Measurements from ENCODE around the gene TCTN1. TPM values are rescaled to one million over a fixed set of nuclear protein-coding genes. Genes with fewer than 3 reads are reported as not detected.

Gene TCTN1
- total RNA-seq: 6.0 and 12.1 TPM in 2 replicates

DNA sequence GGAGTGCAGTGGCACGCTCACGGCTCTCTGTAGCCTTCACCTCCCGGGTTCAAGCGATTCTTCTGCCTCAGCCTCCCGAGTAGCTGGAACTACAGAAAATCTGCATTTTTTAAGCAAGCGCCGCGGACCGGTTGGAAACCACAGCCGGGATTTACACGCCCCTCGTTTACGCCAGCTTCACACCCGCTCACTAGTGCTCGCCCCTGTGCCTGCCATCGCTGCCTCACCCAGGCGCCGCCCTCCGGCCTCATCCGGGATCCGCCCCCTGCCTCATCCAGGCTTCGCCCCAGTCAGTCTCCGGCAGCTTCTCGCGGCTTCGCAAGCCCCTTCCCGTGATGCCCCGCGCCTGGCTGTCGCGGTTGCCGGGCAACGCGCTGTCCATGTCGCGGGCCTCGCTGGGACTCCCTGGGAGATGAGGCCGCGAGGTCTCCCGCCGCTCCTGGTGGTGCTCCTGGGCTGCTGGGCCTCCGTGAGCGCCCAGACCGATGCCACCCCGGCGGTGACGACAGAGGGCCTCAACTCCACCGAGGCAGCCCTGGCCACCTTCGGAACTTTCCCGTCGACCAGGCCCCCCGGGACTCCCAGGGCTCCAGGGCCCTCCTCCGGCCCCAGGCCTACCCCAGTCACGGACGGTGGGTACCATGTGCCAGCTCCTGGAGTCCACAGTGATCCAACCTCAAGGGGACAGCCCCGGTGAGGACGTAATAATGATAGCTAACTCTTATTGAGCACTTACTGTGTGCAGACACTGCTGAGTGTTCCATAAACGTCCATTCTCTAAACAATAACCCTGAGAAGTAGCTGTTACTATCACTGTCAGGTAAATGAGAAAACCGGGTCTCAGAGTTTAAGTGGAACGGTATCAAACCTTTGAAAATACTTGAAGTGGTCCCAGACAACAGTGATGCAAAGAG lies at the start of gene TCTN1:
Gene TCTN1 (plus strand): TSS at position 359 of the 914 bp plus-strand sequence. CDS start 54 bp downstream, at position 413.

DNA sequence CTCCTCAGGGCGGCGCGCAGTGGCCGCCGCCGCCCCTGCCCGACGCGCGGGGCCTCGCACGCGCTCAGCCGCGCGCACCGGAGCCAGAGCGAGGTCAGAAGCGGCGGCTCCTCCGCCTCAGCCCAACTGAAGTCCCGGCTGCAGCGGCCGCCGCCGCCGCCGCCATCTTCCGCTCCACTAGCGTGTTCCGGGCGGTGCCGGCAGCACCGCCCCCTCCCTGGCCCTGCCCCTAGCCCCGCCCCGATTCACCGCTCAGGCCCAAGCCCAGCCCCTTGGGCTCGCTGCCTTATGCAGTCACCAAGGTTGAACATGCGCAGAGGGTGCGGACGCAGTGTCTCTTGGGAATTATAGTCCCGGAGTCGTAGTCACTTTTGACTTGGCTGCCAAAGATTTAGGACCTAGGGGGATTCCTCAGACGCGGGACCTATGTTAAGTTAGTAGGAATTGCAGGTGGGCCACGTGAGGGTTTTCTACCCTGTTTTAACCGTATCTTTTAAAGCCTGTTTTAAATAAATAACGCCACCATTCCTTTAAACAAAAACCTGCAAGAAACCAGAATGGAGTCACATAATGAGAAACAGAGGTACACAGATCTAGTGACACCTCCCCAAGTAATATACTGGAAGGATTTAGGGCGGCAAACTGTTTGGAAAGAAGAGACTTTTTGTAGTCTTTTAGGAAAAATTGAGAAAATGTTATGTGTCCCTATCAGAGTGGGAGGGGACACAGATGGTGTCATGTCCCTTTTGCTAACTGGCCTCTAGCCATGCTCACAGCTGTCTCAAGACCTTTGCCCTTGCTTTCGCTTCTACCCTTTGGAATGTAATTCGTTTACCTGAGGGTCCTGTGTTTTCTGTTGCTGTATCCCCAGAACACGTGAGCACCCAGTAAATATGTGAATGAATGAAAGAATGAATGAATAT lies 30.5 kb upstream of the TCTN1 start, which contains the start of gene PPTC7:
Gene PPTC7 (minus strand): TSS at position 182 of the 923 bp plus-strand sequence. CDS start 287 bp downstream, outside the sequence.

DNA sequence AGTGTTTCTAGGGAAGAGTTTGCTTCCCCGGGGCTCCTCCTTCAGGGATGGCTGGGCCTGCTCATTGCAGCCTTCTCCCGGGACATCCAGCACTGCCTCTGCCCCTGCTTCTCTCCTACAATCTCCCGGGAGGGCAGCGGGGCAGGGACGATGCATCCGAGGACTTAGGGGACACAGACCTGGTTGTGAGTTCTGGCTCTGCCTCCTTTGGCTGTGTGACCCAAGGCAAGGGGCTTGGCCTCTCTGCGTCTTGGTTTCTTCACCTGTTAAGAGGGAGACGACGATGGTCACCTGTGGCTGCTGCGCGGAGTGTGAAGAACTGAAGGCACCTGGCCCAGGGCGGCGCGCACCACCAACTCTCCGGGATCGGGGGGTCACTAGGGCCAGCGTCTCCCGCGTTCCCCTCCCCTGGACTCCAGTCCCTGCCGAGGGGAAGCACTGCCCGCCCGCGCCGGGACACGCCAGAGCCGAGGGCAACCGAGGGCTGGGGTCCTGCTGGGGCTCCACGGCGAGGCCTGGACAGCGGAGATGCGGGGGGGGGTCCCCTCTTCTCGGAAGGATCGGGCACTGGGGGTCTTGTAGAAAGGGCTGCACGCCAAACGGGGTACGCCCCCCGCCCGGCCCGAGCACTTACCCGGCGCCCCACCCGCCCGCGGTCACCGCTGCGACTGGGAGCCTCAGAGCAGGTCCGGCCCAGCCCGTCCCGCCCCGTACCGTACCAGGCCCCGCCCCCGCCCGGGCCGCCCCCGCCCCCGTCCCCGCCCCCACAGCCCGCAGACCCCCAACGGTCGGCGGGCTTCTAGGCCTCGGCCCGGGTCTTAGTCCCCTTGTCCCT lies 74.7 kb downstream of the TCTN1 start, which contains the start of gene HVCN1:
Gene HVCN1 (minus strand): TSS at position 670 of the 835 bp plus-strand sequence. CDS start 5,870 bp downstream, outside the sequence.

Other genes with a start within 250 kb of the TCTN1 start
- 35.8 and 75.0 TPM in 2 replicates for gene ANAPC7, start 210.4 kb upstream of the TCTN1 start, total RNA-seq
- 170 and 185 TPM in 2 replicates for gene ARPC3, start 163.8 kb upstream of the TCTN1 start, total RNA-seq
- 15.2 and 21.4 TPM in 2 replicates for gene GPN3, start 145.9 kb upstream of the TCTN1 start, total RNA-seq
- gene FAM216A, start 145.3 kb upstream of the TCTN1 start, total RNA-seq: 6.8 and 10.9 TPM in 2 replicates
- gene VPS29, start 112.0 kb upstream of the TCTN1 start, total RNA-seq: 60.9 and 71.2 TPM in 2 replicates
- 0.16 and 0.25 TPM in 2 replicates for gene RAD9B, start 111.8 kb upstream of the TCTN1 start, total RNA-seq
- gene PPTC7, start 30.8 kb upstream of the TCTN1 start, total RNA-seq: 6.0 and 15.5 TPM in 2 replicates
- gene HVCN1, start 75.0 kb downstream of the TCTN1 start, total RNA-seq: 1.3 and 5.0 TPM in 2 replicates
- gene PPP1CC, start 128.8 kb downstream of the TCTN1 start, total RNA-seq: 69.5 and 74.1 TPM in 2 replicates
- not detected in 2 replicates for gene CCDC63, start 232.9 kb downstream of the TCTN1 start, total RNA-seq

Measured in bladder microvascular endothelial cell (primary cell).